Breast epithelium (tissue), 3 donors: ENCODE measurements around the gene DNAJC10.

Experiments used
- POLR2A ChIP-seq: fragments of 450-650 bp; IDR thresholded peaks from one replicate; pipeline ENCODE4 v1.6.1; 2016; ENCODE audit warnings: antibody characterized with exemption, mild to moderate bottlenecking, moderate library complexity
- POLR2AphosphoS5 ChIP-seq, 3 donors: sonication (generic); formaldehyde crosslinking; IDR thresholded peaks; one replicate each; pipeline ENCODE4 v1.6.1; 2017; ENCODE audit warnings: antibody characterized with exemption in 3 of 3
- TF ChIP-seq, protein P1 (sequence below), 3 donors: fragments of 450-650 bp; IDR thresholded peaks; one replicate each; pipeline ENCODE4 v1.5.1; 2016 to 2017; ENCODE audit warnings: antibody characterized with exemption in 3 of 3, mild to moderate bottlenecking in 3 of 3, moderate library complexity in 3 of 3

DNA sequence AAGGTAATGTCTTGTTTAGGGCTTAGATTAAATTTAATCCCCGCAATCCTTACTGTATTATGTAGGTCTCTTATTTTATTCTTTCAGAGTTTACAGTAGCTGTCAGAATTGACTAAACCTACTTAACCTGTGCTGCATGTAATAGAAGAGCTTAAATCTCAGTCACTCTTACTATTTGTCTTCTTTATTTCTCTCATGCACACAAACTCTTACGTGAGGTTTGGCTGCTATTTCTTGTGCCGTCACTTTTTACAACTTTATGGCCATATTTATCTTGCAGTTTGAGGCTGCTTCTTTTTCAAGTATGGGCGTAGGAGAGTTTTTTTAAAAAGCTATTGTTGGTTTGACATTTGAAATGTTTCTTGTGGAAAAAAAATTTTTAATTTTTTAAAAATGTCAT, 12.0 kb downstream of the DNAJC10 start:
- TF ChIP-seq, protein P1, sequence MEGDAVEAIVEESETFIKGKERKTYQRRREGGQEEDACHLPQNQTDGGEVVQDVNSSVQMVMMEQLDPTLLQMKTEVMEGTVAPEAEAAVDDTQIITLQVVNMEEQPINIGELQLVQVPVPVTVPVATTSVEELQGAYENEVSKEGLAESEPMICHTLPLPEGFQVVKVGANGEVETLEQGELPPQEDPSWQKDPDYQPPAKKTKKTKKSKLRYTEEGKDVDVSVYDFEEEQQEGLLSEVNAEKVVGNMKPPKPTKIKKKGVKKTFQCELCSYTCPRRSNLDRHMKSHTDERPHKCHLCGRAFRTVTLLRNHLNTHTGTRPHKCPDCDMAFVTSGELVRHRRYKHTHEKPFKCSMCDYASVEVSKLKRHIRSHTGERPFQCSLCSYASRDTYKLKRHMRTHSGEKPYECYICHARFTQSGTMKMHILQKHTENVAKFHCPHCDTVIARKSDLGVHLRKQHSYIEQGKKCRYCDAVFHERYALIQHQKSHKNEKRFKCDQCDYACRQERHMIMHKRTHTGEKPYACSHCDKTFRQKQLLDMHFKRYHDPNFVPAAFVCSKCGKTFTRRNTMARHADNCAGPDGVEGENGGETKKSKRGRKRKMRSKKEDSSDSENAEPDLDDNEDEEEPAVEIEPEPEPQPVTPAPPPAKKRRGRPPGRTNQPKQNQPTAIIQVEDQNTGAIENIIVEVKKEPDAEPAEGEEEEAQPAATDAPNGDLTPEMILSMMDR (IDR thresholded peaks at IDR 0.05) = no peak
- TF ChIP-seq POLR2A (no peak), POLR2AphosphoS5 (IDR thresholded peaks at IDR 0.05) (no peak)
